ENCODE results near the gene AIFM3.

GRCh38 chr22:20927940-20928572, 39.0 kb upstream of the AIFM3 start:
- TF ChIP-seq CTCF (CRISPR knock-in tag; IDR thresholded peaks at IDR 0.05) (no peak), ZFX (CRISPR knock-in tag; IDR thresholded peaks at IDR 0.05; ENCODE audit: low read depth) (no peak), PHF8 (CRISPR knock-in tag; IDR thresholded peaks at IDR 0.05) (no peak), PCBP1 (IDR thresholded peaks at IDR 0.05; ENCODE audit: borderline replicate concordance, low read depth, low read length) (no peak), SMAD1 (CRISPR knock-in tag; IDR thresholded peaks at IDR 0.05; ENCODE audit: borderline replicate concordance, low read depth) (no peak), SYNCRIP (IDR thresholded peaks at IDR 0.05; ENCODE audit: insufficient read depth, low read depth, low read length) (no peak), ZIK1 (CRISPR knock-in tag; IDR thresholded peaks at IDR 0.05; ENCODE audit: borderline replicate concordance, low read depth) (no peak), PRDM4 (CRISPR knock-in tag; IDR thresholded peaks at IDR 0.05; ENCODE audit: borderline replicate concordance) (no peak), NRL (CRISPR knock-in tag; IDR thresholded peaks at IDR 0.05; ENCODE audit: borderline replicate concordance) (no peak), NR2F1 (CRISPR knock-in tag; IDR thresholded peaks at IDR 0.05) (no peak), POLR2A (IDR thresholded peaks at IDR 0.05; ENCODE audit: insufficient read depth in 1 of 2, low read depth in 2 of 2, low read length in 2 of 2) (no peak)
